Measurements from ENCODE around the gene TLL2.

TLL2 gene

GRCh38 chr10:96509017-96509641, 4.6 kb downstream of the TLL2 start:
- no peak for DNase-seq (ENCODE audit: low spot score)

GRCh38 chr10:96507044-96507443, 6.7 kb downstream of the TLL2 start:
- DNase-seq (ENCODE audit: low spot score), result no peak

GRCh38 chr10:96505150-96506136, 8.3 kb downstream of the TLL2 start:
- DNase-seq (ENCODE audit: low spot score), result no peak

GRCh38 chr10:96502561-96503282, 11.0 kb downstream of the TLL2 start:
- no peak for DNase-seq (ENCODE audit: low spot score)

GRCh38 chr10:96501985-96502384, 11.7 kb downstream of the TLL2 start:
- DNase-seq (ENCODE audit: low spot score), result no peak

GRCh38 chr10:96500519-96500918, 13.2 kb downstream of the TLL2 start:
- no peak for DNase-seq (ENCODE audit: low spot score)

- no peak for DNase-seq (ENCODE audit: low spot score)
Observed at GRCh38 chr10:96500050-96500449, 13.7 kb downstream of the TLL2 start.

GRCh38 chr10:96497391-96497790, 16.3 kb downstream of the TLL2 start:
- DNase-seq (ENCODE audit: low spot score), result no peak

GRCh38 chr10:96496281-96496925, 17.3 kb downstream of the TLL2 start:
- DNase-seq (ENCODE audit: low spot score), result no peak

- no peak for DNase-seq (ENCODE audit: low spot score)
Observed at GRCh38 chr10:96495544-96495943, 18.2 kb downstream of the TLL2 start.

- DNase-seq (ENCODE audit: low spot score), result no peak
Observed at GRCh38 chr10:96494694-96495093, 19.0 kb downstream of the TLL2 start.

GRCh38 chr10:96493871-96494525, 19.7 kb downstream of the TLL2 start:
- DNase-seq (ENCODE audit: low spot score), result no peak

- no peak for DNase-seq (ENCODE audit: low spot score)
Observed at GRCh38 chr10:96493254-96493653, 20.5 kb downstream of the TLL2 start.

- no peak for DNase-seq (ENCODE audit: low spot score)
Observed at GRCh38 chr10:96491303-96491702, 22.4 kb downstream of the TLL2 start.

GRCh38 chr10:96488161-96488935, 25.4 kb downstream of the TLL2 start:
- no peak for DNase-seq (ENCODE audit: low spot score)

- no peak for DNase-seq (ENCODE audit: low spot score)
Observed at GRCh38 chr10:96482815-96483588, 30.7 kb downstream of the TLL2 start.

GRCh38 chr10:96478355-96478754, 35.4 kb downstream of the TLL2 start:
- no peak for DNase-seq (ENCODE audit: low spot score)

- no peak for DNase-seq (ENCODE audit: low spot score)
Observed at GRCh38 chr10:96473866-96474265, 39.9 kb downstream of the TLL2 start.

- DNase-seq (ENCODE audit: low spot score), result peak; percentile 73
Observed at GRCh38 chr10:96470116-96470743, 43.5 kb downstream of the TLL2 start.
